Neuronal stem cell (in vitro differentiated cells): Measurements from ENCODE around the gene CCDC9B.
A peak's percentile ranks its signal among the peaks of the same experiment; 100 is the strongest.

Source experiments
- DNase-seq: peaks from one replicate; pipeline ENCODE4 v3.0.0-alpha.2; 2013; ENCODE audit warnings: low spot score
- H2AFZ ChIP-seq: one replicate; pipeline ENCODE4 v1.6.1; 2013; ENCODE audit warnings: mild to moderate bottlenecking, low read length, inconsistent platforms
- H2AK5ac ChIP-seq: 2 replicates; pipeline ENCODE4 v1.6.1; 2013; ENCODE audit warnings: low read depth, mild to moderate bottlenecking, inconsistent platforms, low read length, moderate library complexity, mixed read lengths
- H2BK120ac ChIP-seq: 2 replicates; pipeline ENCODE4 v1.6.1; 2013; ENCODE audit warnings: low read depth, mild to moderate bottlenecking, inconsistent platforms, low read length, moderate library complexity, mixed read lengths
- H2BK12ac ChIP-seq: one replicate; pipeline ENCODE4 v1.6.1; 2013; ENCODE audit warnings: low read length, inconsistent platforms
- H2BK15ac ChIP-seq: 2 replicates; pipeline ENCODE4 v1.6.1; 2013; ENCODE audit warnings: mild to moderate bottlenecking, low read length, inconsistent platforms, mixed read lengths
- H2BK5ac ChIP-seq: one replicate; pipeline ENCODE4 v1.6.1; 2013; ENCODE audit warnings: inconsistent platforms, mild to moderate bottlenecking, low read length, moderate library complexity
- H3K14ac ChIP-seq: one replicate; pipeline ENCODE4 v1.6.1; 2013; ENCODE audit warnings: low read length, inconsistent platforms
- H3K18ac ChIP-seq: 2 replicates; pipeline ENCODE4 v1.6.1; 2013; ENCODE audit warnings: low read length, inconsistent platforms
- H3K23ac ChIP-seq: 2 replicates; pipeline ENCODE4 v1.6.1; 2013; ENCODE audit warnings: low read depth, mild to moderate bottlenecking, mixed read lengths, low read length, inconsistent platforms; ENCODE audit not compliant: poor library complexity
- H3K27ac ChIP-seq: replicated peaks from 3 replicates; pipeline ENCODE4 v1.5.1; 2013; ENCODE audit warnings: low read length, inconsistent platforms
- H3K27me3 ChIP-seq, 3 experiments: 2 replicates each; pipeline ENCODE4 v1.6.1; 2013; ENCODE audit warnings: low read length in 3 of 3, mild to moderate bottlenecking in 2 of 3, inconsistent platforms in 1 of 3, low read depth in 1 of 3, mixed read lengths in 1 of 3, moderate library complexity in 1 of 3; ENCODE audit not compliant: control insufficient read depth in 3 of 3, insufficient read depth in 3 of 3
- H3K36me3 ChIP-seq, 2 donors: replicated peaks in 1 of 2; 2 replicates each; pipeline ENCODE4 v1.6.1; 2013; ENCODE audit warnings: low read length in 2 of 2; ENCODE audit not compliant: control insufficient read depth in 2 of 2, insufficient read depth in 2 of 2
- H3K4ac ChIP-seq: 2 replicates; pipeline ENCODE4 v1.6.1; 2013; ENCODE audit warnings: inconsistent platforms, mild to moderate bottlenecking, low read length, moderate library complexity
- H3K4me1 ChIP-seq, 2 donors: 1 replicate in 1 of 2; 2 replicates in 1 of 2; pipeline ENCODE4 v1.6.1; 2013; ENCODE audit warnings: low read length in 2 of 2, low read depth in 1 of 2; ENCODE audit not compliant: control insufficient read depth in 2 of 2, insufficient read depth in 1 of 2
- H3K4me2 ChIP-seq: one replicate; pipeline ENCODE4 v1.6.1; 2013; ENCODE audit warnings: mild to moderate bottlenecking, low read length, inconsistent platforms; ENCODE audit not compliant: insufficient read depth, poor library complexity, severe bottlenecking
- H3K4me3 ChIP-seq, 2 donors: 2 replicates each; pipeline ENCODE4 v1.5.1; 2013; ENCODE audit warnings: low read length in 2 of 2, mild to moderate bottlenecking in 2 of 2, inconsistent platforms in 1 of 2, moderate library complexity in 1 of 2
- H3K79me1 ChIP-seq: one replicate; pipeline ENCODE4 v1.6.1; 2013; ENCODE audit warnings: low read depth, mild to moderate bottlenecking, inconsistent platforms, low read length, moderate library complexity
- H3K9ac ChIP-seq: one replicate; pipeline ENCODE4 v1.6.1; 2013; ENCODE audit warnings: mild to moderate bottlenecking, low read depth, low read length, inconsistent platforms; ENCODE audit not compliant: poor library complexity
- H3K9me3 ChIP-seq, 2 donors: replicated peaks in 1 of 2; 2 replicates each; pipeline versions ENCODE3 to v1.6.1; 2013; ENCODE audit warnings: low read length in 2 of 2, mild to moderate bottlenecking in 2 of 2, inconsistent platforms in 1 of 2, low read depth in 1 of 2, mixed read lengths in 1 of 2, moderate library complexity in 1 of 2; ENCODE audit not compliant: control insufficient read depth in 2 of 2, insufficient read depth in 1 of 2
- H4K8ac ChIP-seq: one replicate; pipeline ENCODE4 v1.6.1; 2013; ENCODE audit warnings: low read depth, mild to moderate bottlenecking, inconsistent platforms, low read length, moderate library complexity
- H4K91ac ChIP-seq: one replicate; pipeline ENCODE4 v1.6.1; 2013; ENCODE audit warnings: low read length, low read depth, mild to moderate bottlenecking, inconsistent platforms; ENCODE audit not compliant: poor library complexity
- WGBS, 2 donors: extraction: QIAGEN DNeasy Blood & Tissue Kit; methylation state at CpG; one replicate each; pipeline ENCODE4 v1.1.7; 2013; ENCODE audit warnings: missing lambda C conversion rate in 2 of 2, mixed read lengths in 1 of 2; ENCODE audit not compliant: insufficient read length in 2 of 2, insufficient replicate concordance in 1 of 2; ENCODE audit errors: extremely low coverage in 2 of 2; 5-methylcytosine and 5-hydroxymethylcytosine counted together

The CCDC9B gene

DNA sequence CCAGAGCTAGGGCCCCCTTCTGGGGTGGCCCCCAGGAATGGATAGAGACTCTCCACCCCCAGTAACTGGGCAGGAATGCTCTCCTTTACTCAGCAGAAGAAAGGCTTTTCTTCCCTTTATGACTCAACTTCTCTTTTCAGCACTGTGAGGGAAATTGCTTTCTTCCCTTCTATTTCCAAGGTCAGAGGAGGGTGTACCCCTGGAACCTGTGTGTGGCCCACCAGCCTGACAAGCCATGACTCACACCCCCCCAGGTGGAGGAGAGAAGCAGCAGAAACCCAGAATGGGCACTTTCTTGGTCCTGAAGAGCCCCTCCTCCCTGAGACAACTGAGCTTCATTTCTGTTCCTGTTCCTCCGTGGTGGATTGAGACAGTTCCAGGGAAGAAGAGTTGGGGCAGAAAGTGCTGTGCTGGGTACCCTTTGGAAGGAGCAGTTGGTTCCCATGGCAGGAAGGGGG is 55.2 kb downstream of the CCDC9B start:
- H3K36me3 ChIP-seq: no peaks in the 10 kb centered on the region
- H3K27me3 ChIP-seq: peaks cover 0 to 48% (median 34%) of the 10 kb centered on the region in 3 experiments
- H3K4me3 ChIP-seq: no peak overlapping the region
- no peak overlapping the region for H4K8ac ChIP-seq
- WGBS, 2 donors: no CpG with 5 or more reads among the region's 1 CpG
- H3K4ac ChIP-seq: no peak overlapping the region
- no peak overlapping the region for H2BK5ac ChIP-seq
- H3K27ac ChIP-seq: no peak overlapping the region
- H2AK5ac ChIP-seq: no peak overlapping the region
- no peaks in the 10 kb centered on the region for H3K79me1 ChIP-seq
- H2BK15ac ChIP-seq: no peak overlapping the region
- H3K9me3 ChIP-seq: peaks cover 0 to 7% of the 10 kb centered on the region in 2 donors
- DNase-seq: no peak
- H3K4me2 ChIP-seq: no peak overlapping the region
- H2BK12ac ChIP-seq: no peak overlapping the region
- no peak overlapping the region for H4K91ac ChIP-seq
- no peak overlapping the region for H3K14ac ChIP-seq
- peak overlapping the region; percentile 75 for H2AFZ ChIP-seq
- peaks cover 11 to 34% of the 10 kb centered on the region in 2 donors for H3K4me1 ChIP-seq
- H3K23ac ChIP-seq: no peak overlapping the region
- no peak overlapping the region for H3K9ac ChIP-seq
- H2BK120ac ChIP-seq: no peak overlapping the region
- H3K18ac ChIP-seq: no peak overlapping the region

DNA sequence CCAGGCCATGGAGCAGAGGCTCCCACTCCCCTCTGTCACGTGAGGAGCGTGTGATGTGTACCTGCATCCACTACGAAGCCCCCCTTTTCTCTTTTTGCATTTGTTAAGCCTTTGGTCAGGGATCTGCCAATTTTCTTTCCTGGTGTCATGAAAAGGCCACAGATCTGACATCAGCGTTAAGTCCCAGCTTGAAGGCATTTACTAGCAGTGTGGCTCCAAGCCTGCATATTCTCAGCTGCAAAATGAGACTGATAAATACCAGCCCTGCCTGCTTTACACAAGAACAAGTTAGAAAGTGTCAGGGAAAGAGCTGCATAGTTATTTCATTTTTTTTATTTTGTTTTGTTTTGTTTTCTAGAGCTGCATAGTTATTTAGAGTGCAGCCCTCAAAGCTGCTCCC is 55.6 kb downstream of the CCDC9B start:
- H3K4me1 ChIP-seq: peaks cover 11 to 32% of the 10 kb centered on the region in 2 donors
- no peak overlapping the region for H3K27ac ChIP-seq
- H3K79me1 ChIP-seq: no peaks in the 10 kb centered on the region
- H3K18ac ChIP-seq: no peak overlapping the region
- no peak overlapping the region for H3K9ac ChIP-seq
- no peak overlapping the region for H3K4me3 ChIP-seq
- no peak overlapping the region for H4K91ac ChIP-seq
- H2BK120ac ChIP-seq: no peak overlapping the region
- H3K9me3 ChIP-seq: peaks cover 0 to 7% of the 10 kb centered on the region in 2 donors
- H2AFZ ChIP-seq: peak overlapping the region; percentile 75
- no peak overlapping the region for H3K14ac ChIP-seq
- H3K4ac ChIP-seq: no peak overlapping the region
- no peak overlapping the region for H2BK15ac ChIP-seq
- no peak overlapping the region for H3K4me2 ChIP-seq
- no peak overlapping the region for H3K23ac ChIP-seq
- H2AK5ac ChIP-seq: no peak overlapping the region
- WGBS, 2 donors: no CpG with 5 or more reads among the region's 4 CpGs
- H4K8ac ChIP-seq: no peak overlapping the region
- no peak overlapping the region for H2BK12ac ChIP-seq
- DNase-seq: no peak
- peaks cover 0 to 48% (median 37%) of the 10 kb centered on the region in 3 experiments for H3K27me3 ChIP-seq
- no peak overlapping the region for H2BK5ac ChIP-seq
- no peaks in the 10 kb centered on the region for H3K36me3 ChIP-seq

DNA sequence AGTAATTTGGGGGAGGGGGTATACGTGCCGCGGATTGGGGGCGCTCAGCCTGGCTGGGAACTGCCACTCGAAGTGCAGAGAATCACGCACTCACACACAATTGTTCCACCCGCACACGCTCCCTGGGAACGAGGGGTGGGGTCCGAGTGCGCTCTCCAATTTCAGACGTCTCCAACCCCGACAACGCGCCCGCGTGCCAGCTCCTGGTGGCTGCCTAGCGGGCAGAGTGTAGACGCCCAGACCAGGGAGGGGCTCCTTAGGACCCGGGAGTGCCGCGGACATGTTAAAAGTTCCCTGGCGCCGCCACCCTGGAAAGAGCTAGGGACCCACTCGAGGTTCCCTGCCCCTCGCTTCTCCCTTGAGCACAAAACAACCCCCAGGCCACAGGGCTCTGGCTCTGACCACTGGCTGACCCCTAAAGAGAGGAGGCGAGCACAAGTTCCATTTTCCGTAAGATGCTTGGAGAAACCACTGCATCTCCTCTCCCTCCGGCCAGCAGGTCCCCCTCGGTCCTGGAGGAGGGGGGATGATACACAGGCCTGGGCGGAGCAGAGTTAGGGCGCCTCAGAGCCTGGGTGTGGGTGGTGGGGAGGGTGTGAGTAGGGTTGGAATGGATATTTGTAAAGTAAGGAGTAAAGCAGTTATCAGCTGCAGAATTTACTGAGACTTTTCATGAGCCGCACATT is 57.0 kb downstream of the CCDC9B start:
- Histone ChIP-seq H3K18ac (peak overlapping the region; percentile 33), H2AFZ (no peak overlapping the region), H3K36me3 (no peaks in the 10 kb centered on the region), H2BK15ac (no peak overlapping the region), H2AK5ac (peak overlapping the region; percentile 68), H4K8ac (no peak overlapping the region), H3K4ac (no peak overlapping the region), H3K4me1 (peaks cover 14 to 37% of the 10 kb centered on the region in 2 donors), H4K91ac (no peak overlapping the region), H3K4me2 (no peak overlapping the region), H3K9me3 (peaks cover 0 to 7% of the 10 kb centered on the region in 2 donors), H3K27ac (no peak overlapping the region), H2BK12ac (no peak overlapping the region), H3K14ac (no peak overlapping the region), H2BK120ac (no peak overlapping the region), H3K4me3 (no peak overlapping the region), H3K9ac (peak overlapping the region; percentile 45), H3K23ac (no peak overlapping the region), H2BK5ac (no peak overlapping the region), H3K27me3 (peaks cover 0 to 59% (median 40%) of the 10 kb centered on the region in 3 experiments), H3K79me1 (no peaks in the 10 kb centered on the region)
- WGBS, 2 donors: no CpG with 5 or more reads among the region's 33 CpGs
- no peak for DNase-seq

DNA sequence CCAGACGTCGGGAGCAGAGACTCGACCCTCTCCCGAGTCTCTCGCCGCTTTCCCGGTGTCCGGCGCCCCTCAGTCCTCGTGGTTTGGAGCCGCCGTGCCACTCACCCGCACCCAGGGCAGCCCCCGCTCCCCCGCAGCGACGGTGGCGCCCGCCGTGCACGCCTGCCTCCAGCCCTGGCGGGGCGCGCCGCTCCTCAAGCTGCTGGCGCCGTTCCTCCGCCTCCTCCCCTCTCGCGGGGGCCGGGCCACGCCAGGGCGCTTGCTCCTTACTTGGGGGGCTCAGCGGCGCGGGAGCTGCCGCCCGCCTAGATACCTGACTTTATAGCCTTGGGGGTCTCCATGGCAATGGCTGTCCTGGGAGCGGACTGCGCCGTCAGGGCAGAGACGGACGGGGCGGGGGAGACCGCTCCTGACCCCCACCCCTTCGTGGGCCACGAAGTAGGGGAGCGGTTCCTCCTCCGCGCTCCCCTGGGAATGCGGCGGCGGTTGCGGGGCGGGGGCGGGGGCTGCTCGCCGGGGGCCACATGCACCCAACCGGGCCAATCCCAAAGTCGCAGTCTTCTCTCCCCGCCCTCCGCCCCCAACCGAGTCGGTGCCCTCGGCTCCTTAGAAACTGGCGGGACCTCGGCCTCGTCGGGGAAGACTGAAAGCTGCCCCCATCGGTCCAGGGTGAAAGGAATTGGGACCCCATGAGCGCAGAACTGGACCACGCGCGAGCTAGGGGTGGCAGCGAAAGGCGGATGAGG is 57.7 kb downstream of the CCDC9B start, which contains the start of gene ANKRD63:
Gene ANKRD63, minus strand, starts transcription at position 196 of the 746 bp plus-strand sequence. CDS start 478 bp downstream, outside the sequence.
- WGBS, 2 donors: no CpG with 5 or more reads among the region's 76 CpGs
- H3K9me3 ChIP-seq: peaks cover 0 to 7% of the 10 kb centered on the region in 2 donors
- H2BK120ac ChIP-seq: peak within 1 kb of the TSS; percentile 37
- H3K4ac ChIP-seq: no peak within 1 kb of the TSS
- no peak within 1 kb of the TSS for H2BK12ac ChIP-seq
- H2AFZ ChIP-seq: no peak within 1 kb of the TSS
- H4K91ac ChIP-seq: no peak within 1 kb of the TSS
- peak within 1 kb of the TSS in 1 of 2 donors; percentile 79 for H3K4me3 ChIP-seq
- H4K8ac ChIP-seq: no peak within 1 kb of the TSS
- H2BK5ac ChIP-seq: peak within 1 kb of the TSS; percentile 56
- H3K27ac ChIP-seq: no peak within 1 kb of the TSS
- peaks cover 0 to 63% (median 40%) of the 10 kb centered on the region in 3 experiments for H3K27me3 ChIP-seq
- H3K14ac ChIP-seq: no peak within 1 kb of the TSS
- no peaks in the 10 kb centered on the region for H3K79me1 ChIP-seq
- peak within 1 kb of the TSS; percentile 62 for H2BK15ac ChIP-seq
- H3K9ac ChIP-seq: peak within 1 kb of the TSS; percentile 86
- peak within 1 kb of the TSS; percentile 70 for H3K23ac ChIP-seq
- peak within 1 kb of the TSS; percentile 68 for H2AK5ac ChIP-seq
- no peak for DNase-seq
- no peaks in the 10 kb centered on the region for H3K36me3 ChIP-seq
- H3K18ac ChIP-seq: peak within 1 kb of the TSS; percentile 74
- H3K4me2 ChIP-seq: peak within 1 kb of the TSS; percentile 99
- peaks cover 14 to 44% of the 10 kb centered on the region in 2 donors for H3K4me1 ChIP-seq
